KOPT-K1 (cell line): ENCODE measurements around the gene SEMA4D.

ENCODE experiments used
- H3K27ac ChIP-seq: fragments of 200-600 bp; sonication (generic); 2 replicates; pipeline ENCODE4 v1.5.1; 2016; ENCODE audit warnings: antibody characterized with exemption, mild to moderate bottlenecking, low read depth, low read length; ENCODE audit not compliant: poor library complexity, severe bottlenecking
- H3K36me3 ChIP-seq: fragments of 200-600 bp; sonication (generic); 2 replicates; pipeline ENCODE4 v1.5.1; 2017; ENCODE audit warnings: antibody characterized with exemption, mild to moderate bottlenecking, low read length, moderate library complexity; ENCODE audit not compliant: insufficient read depth
- H3K9me3 ChIP-seq: fragments of 200-600 bp; sonication (generic); 2 replicates; pipeline ENCODE4 v1.5.1; 2017; ENCODE audit warnings: antibody characterized with exemption, low read length, mild to moderate bottlenecking; ENCODE audit not compliant: insufficient read depth, poor library complexity, severe bottlenecking

Gene SEMA4D

DNA sequence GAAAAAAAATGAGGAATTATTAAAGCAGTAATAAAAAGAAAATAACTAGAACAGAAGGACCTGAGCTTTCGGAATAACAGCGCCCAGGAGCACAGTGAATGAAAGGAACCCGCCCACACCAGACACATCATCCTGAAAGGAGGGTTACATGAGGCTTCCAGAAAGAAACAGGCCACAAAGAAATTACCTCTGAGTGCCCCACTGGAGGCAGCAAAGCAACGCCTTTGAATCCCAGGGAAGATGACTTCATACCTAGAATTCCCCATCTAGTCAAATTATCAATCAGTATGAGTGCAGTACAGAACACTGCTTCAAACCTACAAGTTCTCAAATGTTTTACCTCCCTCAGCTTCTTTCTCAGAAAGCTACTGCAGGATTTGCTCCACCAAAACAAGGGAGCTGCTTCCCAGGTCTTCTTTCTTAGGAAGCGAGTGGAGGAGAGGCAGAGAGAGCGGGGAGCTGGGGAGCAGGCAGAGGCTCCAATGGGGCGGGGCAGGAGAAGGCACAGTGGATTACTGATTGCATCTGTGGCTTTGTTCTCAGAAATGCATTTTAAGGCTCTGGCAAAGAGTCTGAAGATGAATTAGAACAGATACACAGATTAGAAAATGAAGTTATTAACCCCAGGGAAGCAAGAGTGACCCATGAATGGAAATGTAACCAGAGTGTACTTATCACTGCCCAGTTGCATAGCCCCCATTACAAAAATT lies 87.1 kb downstream of the SEMA4D start:
- H3K27ac ChIP-seq, result peak overlapping the region; percentile 72
- peaks cover 81% of the 10 kb centered on the region for H3K36me3 ChIP-seq
- no peaks in the 10 kb centered on the region for H3K9me3 ChIP-seq

DNA sequence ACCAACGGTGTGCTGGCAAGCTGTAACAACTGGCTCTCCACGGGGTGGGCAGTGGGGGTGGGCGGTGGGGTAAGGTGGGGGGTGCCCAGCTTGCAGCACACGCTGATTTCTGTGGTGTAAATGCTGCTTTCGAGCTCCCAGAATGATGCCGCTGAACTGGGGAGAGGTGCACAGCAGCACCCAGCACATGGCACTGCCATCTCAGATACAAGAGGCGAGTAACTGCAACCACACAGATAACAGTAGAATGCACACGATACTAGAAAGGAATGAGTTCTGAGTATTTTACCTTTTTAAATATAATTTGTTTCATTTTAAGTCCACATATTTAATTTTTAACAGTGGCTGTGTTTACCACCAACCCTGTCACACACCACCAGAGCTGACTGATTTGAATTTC lies 87.9 kb downstream of the SEMA4D start:
- H3K36me3 ChIP-seq, result peaks cover 81% of the 10 kb centered on the region
- H3K9me3 ChIP-seq, result no peaks in the 10 kb centered on the region
- peak overlapping the region; percentile 72 for H3K27ac ChIP-seq

DNA sequence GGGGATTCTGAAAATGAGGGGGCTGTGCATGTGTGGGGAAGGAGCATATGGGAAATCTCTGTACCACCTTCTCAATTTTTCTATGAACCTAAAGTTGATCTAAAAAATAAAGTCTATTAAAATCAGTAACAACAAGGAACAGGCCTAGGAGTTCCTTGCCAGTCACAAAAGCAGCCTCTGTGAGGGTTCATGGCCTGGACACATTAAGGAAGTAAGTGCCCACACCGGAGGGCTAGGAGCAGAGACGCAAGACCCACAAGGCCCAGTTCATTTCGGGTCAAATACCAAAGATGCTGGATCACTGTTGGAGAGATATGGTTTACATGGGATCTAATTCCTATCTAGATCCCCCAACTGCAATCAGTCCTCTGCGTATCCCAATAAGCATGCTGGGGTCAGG lies 88.4 kb downstream of the SEMA4D start:
- H3K27ac ChIP-seq, result peak overlapping the region; percentile 72
- peaks cover 81% of the 10 kb centered on the region for H3K36me3 ChIP-seq
- H3K9me3 ChIP-seq, result no peaks in the 10 kb centered on the region

DNA sequence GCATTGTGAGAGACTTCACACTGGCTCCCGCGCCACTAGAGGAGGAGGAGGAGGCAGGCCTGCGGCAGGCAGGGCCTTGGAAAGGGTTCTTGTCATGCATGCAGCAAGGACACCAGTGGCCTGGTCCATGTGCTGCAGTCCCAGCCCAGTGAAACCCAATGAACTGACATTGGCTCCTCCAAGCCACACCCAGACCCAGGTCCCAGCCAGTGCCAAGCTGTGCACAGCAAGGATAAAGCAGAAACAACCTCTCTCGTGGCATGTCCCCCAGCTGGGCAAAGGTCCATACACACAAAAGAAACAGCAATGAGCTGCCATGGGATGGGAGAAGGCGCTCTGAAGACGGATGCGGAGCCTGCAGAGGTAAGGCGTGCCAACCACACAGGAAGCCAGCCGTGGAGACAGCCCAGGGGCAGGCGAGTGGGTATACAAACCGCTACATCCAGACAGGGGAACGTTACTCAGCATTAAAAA lies 89.2 kb downstream of the SEMA4D start:
- Histone ChIP-seq H3K9me3 (no peaks in the 10 kb centered on the region), H3K36me3 (peaks cover 81% of the 10 kb centered on the region), H3K27ac (peak overlapping the region; percentile 72)

GRCh38 chr9:89407070-89407469 lies 90.8 kb downstream of the SEMA4D start:
- H3K36me3 ChIP-seq, result peaks cover 81% of the 10 kb centered on the region
- peak overlapping the region; percentile 18 for H3K27ac ChIP-seq
- H3K9me3 ChIP-seq, result no peaks in the 10 kb centered on the region

DNA sequence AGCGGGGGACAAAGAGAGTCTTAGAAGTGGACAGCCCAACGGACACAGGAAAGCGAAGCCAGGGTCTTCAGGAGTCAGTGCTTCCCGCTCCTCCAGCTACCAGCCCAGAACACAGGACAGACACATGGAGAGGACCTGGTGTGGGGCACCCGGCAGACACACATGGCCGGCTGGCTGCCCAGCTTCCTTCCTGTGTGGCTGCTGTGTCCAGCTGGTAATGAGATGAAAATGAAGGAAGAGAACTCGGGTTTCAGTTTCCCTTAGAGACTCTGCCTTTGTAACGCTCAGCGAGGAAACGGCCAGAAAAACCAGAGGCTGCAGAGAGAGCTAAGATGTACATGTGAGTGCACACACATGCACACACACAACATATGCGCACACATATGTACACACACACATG lies 92.1 kb downstream of the SEMA4D start:
- no peaks in the 10 kb centered on the region for H3K9me3 ChIP-seq
- H3K36me3 ChIP-seq, result peaks cover 81% of the 10 kb centered on the region
- H3K27ac ChIP-seq, result peak overlapping the region; percentile 18

DNA sequence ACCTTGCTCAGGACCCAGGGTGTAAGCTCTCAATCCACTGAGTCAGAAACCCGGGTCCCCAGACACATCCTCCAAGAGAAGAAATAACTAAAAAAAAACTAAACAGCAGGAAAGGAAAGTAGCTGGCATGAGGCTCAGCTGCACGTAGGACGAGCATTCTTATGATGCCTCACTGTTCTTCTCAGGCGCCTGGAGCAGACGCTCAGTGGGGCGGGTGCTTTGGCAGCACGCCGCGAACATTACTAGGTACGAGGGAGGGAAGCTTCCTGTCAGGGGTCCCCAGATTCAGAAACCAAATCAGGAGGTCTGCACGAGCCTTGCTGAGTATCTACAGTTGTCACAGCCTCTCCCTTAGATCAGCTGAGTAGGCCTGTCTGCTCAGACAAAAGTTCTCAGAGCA lies 93.8 kb downstream of the SEMA4D start:
- no peaks in the 10 kb centered on the region for H3K9me3 ChIP-seq

GRCh38 chr9:89402695-89403427 lies 95.1 kb downstream of the SEMA4D start:
- peaks cover 100% of the 10 kb centered on the region for H3K36me3 ChIP-seq
- H3K9me3 ChIP-seq, result no peaks in the 10 kb centered on the region
- H3K27ac ChIP-seq, result no peak overlapping the region

More for the DNA sequence above, 93.8 kb downstream of the SEMA4D start:
- Histone ChIP-seq H3K36me3 (peaks cover 89% of the 10 kb centered on the region), H3K27ac (no peak overlapping the region)

DNA sequence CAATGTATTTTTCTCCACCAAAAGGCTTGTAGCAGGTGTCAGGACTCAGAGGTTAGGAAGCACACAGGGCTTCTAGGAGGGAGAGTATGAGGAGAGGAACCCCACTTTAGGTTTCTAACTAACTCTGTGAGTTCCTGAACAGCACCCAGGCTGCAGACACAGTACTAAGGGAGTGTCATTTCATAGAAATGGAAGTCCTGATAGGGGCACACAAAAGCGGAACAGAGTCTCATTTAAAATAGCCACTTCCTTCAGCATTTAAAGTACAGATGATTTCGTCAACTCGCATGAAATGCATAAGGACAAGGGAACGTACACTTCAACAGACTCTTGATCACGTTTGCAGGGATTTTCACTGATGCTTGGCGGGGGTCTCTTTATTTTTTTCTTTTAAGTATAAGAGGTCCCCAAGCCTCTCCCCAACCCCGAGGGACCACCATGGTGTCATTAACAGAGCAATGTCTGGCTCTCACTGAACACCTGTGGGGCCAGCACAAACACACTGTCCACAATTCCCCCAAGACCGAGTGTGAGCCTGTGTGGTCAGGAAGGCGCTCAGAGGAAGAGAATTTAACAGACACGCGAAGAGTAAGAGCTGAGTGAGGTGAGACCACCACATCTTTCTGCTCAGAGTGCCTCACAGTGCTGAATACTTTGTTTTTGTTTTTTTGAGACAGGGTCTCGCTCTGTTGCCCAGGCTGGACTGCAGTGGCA lies 97.4 kb downstream of the SEMA4D start:
- no peak overlapping the region for H3K27ac ChIP-seq
- H3K36me3 ChIP-seq, result peaks cover 100% of the 10 kb centered on the region
- H3K9me3 ChIP-seq, result no peaks in the 10 kb centered on the region

GRCh38 chr9:89398621-89399020 lies 99.3 kb downstream of the SEMA4D start:
- Histone ChIP-seq H3K27ac (no peak overlapping the region), H3K36me3 (peaks cover 100% of the 10 kb centered on the region), H3K9me3 (no peaks in the 10 kb centered on the region)

GRCh38 chr9:89397471-89397870 lies 100.4 kb downstream of the SEMA4D start:
- no peak overlapping the region for H3K27ac ChIP-seq
- no peaks in the 10 kb centered on the region for H3K9me3 ChIP-seq
- peaks cover 100% of the 10 kb centered on the region for H3K36me3 ChIP-seq

DNA sequence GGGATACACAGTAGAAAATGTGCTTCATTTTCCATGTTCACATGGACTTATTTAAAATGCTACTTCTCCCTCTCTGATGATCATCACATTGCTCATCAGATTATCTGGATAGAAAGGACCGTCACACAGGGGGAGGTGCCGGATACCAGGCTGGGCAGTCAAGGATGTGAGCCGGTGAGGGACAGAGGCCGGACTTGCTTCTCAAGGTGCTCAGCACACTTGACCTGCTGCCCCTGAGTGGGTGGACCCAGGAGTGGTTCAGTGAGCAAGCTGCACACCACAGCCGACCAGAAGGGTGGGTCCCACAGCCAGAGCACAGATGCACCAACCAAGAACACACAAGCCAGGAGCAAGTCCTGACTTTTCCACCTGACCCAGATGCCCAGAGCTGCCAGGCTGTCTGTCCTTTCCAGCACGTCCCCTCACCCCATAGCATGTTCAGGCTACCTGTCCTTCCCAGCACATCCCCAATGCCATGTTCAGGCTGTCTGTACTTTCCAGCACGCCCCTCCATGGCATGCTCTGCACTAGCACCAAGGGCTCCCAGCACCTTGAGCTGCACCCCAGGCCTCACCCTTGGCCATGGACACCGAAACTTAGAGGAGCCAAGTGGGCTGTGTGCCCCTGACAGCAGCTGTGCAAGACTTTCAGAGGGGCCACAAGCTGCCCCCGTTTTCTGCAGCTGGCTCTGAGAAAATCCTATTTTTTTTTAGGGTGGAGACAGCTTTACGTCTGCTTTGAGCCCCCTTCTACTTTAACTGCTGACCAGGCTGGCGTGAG lies 101.8 kb downstream of the SEMA4D start:
- H3K27ac ChIP-seq, result no peak overlapping the region
- H3K9me3 ChIP-seq, result no peaks in the 10 kb centered on the region
- H3K36me3 ChIP-seq, result peaks cover 100% of the 10 kb centered on the region

DNA sequence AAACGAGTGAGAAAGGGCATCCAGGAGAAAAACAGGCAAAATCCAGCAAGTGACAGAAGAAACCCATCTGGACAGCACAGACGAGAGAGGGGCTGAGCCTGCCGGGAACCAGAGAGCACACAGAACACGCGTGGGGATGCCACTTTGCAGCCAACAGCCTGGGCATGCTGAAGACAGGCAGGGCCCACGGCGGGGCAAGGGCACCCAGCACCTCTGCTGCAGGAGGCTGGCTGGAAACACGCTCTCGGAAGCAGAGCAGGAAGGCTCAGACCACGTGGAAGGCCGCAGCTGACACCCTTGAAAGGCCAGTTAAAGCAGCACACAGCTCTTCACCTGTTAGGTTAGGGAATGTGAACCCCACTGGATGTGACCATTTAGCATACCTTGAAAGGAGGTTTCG lies 103.5 kb downstream of the SEMA4D start:
- no peak overlapping the region for H3K27ac ChIP-seq
- H3K9me3 ChIP-seq, result no peaks in the 10 kb centered on the region
- peaks cover 100% of the 10 kb centered on the region for H3K36me3 ChIP-seq

- Histone ChIP-seq H3K27ac (no peak overlapping the region), H3K36me3 (peaks cover 100% of the 10 kb centered on the region), H3K9me3 (no peaks in the 10 kb centered on the region)
These were observed 106.3 kb downstream of the SEMA4D start for GRCh38 chr9:89391585-89391984.
